ENCODE measurements around the gene SP3. TPM values are rescaled to one million over a fixed set of nuclear protein-coding genes. Genes with fewer than 3 reads are reported as not detected.
A peak's percentile ranks its signal among the peaks of the same experiment; 100 is the strongest.

Gene SP3
- total RNA-seq, 2 experiments from 2014 or later, result 80.5 to 84.0 TPM

- peaks cover 54% of the 10 kb centered on the region for H3K36me3 Mint-ChIP-seq (ENCODE audit: low read depth)
- ChIA-PET CTCF (interaction anchor here (1.2 kb wide), 1 partner anchor 10 kb away, joined by 3 read pairs; no protein-coding TSS in a partner anchor), POLR2A (no interaction called here)
- H3K27me3 Mint-ChIP-seq, result no peaks in the 10 kb centered on the region
- no peak overlapping the region for H3K4me3 Mint-ChIP-seq
- no peak for ATAC-seq
- H3K27ac Mint-ChIP-seq, result no peak overlapping the region
- intact Hi-C loops (cut with micrococcal nuclease), result no loop called here
- DNase-seq, result no peak
- peaks cover 81% of the 10 kb centered on the region for H3K4me1 Mint-ChIP-seq (ENCODE audit: low read depth)
- no peak for TF ChIP-seq CTCF (IDR thresholded peaks at IDR 0.05)
- no peaks in the 10 kb centered on the region for H3K9me3 Mint-ChIP-seq
These were observed 18.0 kb downstream of the SP3 start for GRCh38 chr2:173947131-173947530.

- DNase-seq, result no peak
- peaks cover 1% of the 10 kb centered on the region for H3K9me3 Mint-ChIP-seq
- H3K27ac Mint-ChIP-seq, result no peak overlapping the region
- TF ChIP-seq CTCF (IDR thresholded peaks at IDR 0.05), result no peak
- peaks cover 59% of the 10 kb centered on the region for H3K36me3 Mint-ChIP-seq (ENCODE audit: low read depth)
- intact Hi-C loops (cut with micrococcal nuclease), result no loop called here
- ChIA-PET CTCF (interaction anchor here (1.1 kb wide), 1 partner anchor 43 kb away, joined by 3 read pairs; no protein-coding TSS in a partner anchor), POLR2A (interaction anchor here (0.7 kb wide), 1 partner anchor 735 kb away, joined by 3 read pairs; no protein-coding TSS in a partner anchor)
- peaks cover 81% of the 10 kb centered on the region for H3K4me1 Mint-ChIP-seq (ENCODE audit: low read depth)
- no peak overlapping the region for H3K4me3 Mint-ChIP-seq
- no peaks in the 10 kb centered on the region for H3K27me3 Mint-ChIP-seq
- no peak for ATAC-seq
These were observed 21.4 kb downstream of the SP3 start for GRCh38 chr2:173943738-173944137.

- ChIA-PET CTCF (no interaction called here), POLR2A (interaction anchor here (0.7 to 1.0 kb wide), 2 partner anchors 9 to 81 kb away, joined by 3 read pairs; no protein-coding TSS in a partner anchor)
- no peak for TF ChIP-seq CTCF (IDR thresholded peaks at IDR 0.05)
- intact Hi-C loops (cut with micrococcal nuclease), result no loop called here
- H3K9me3 Mint-ChIP-seq, result peaks cover 1% of the 10 kb centered on the region
- H3K4me3 Mint-ChIP-seq, result no peak overlapping the region
- H3K27me3 Mint-ChIP-seq, result no peaks in the 10 kb centered on the region
- H3K4me1 Mint-ChIP-seq (ENCODE audit: low read depth), result peaks cover 84% of the 10 kb centered on the region
- ATAC-seq (no peak), DNase-seq (no peak)
- H3K36me3 Mint-ChIP-seq (ENCODE audit: low read depth), result peaks cover 62% of the 10 kb centered on the region
- no peak overlapping the region for H3K27ac Mint-ChIP-seq
These were observed 22.2 kb downstream of the SP3 start for GRCh38 chr2:173942861-173943523.

GRCh38 chr2:173941567-173941966 lies 23.6 kb downstream of the SP3 start:
- Mint-ChIP-seq H3K4me3 (no peak overlapping the region), H3K36me3 (ENCODE audit: low read depth) (peaks cover 54% of the 10 kb centered on the region), H3K27ac (peak overlapping the region; percentile 78), H3K4me1 (ENCODE audit: low read depth) (peaks cover 75% of the 10 kb centered on the region), H3K9me3 (peaks cover 1% of the 10 kb centered on the region), H3K27me3 (no peaks in the 10 kb centered on the region)
- ATAC-seq, result no peak
- TF ChIP-seq CTCF (IDR thresholded peaks at IDR 0.05), result no peak
- no peak for DNase-seq
- intact Hi-C loops (cut with micrococcal nuclease), result no loop called here
- CTCF ChIA-PET, result no interaction called here
- POLR2A ChIA-PET, result interaction anchor here (0.5 to 1.5 kb wide), 3 partner anchors 8 to 45 kb away, joined by 3 to 5 read pairs (median 5); no protein-coding TSS in a partner anchor

- ChIA-PET POLR2A (interaction anchor here (1.5 kb wide), 1 partner anchor 24 kb away, joined by 5 read pairs; no protein-coding TSS in a partner anchor), CTCF (no interaction called here)
- ATAC-seq (no peak), DNase-seq (no peak)
- Mint-ChIP-seq H3K4me1 (ENCODE audit: low read depth) (peaks cover 67% of the 10 kb centered on the region), H3K4me3 (no peak overlapping the region), H3K9me3 (peaks cover 1% of the 10 kb centered on the region), H3K36me3 (ENCODE audit: low read depth) (peaks cover 50% of the 10 kb centered on the region), H3K27me3 (no peaks in the 10 kb centered on the region), H3K27ac (peak overlapping the region; percentile 85)
- TF ChIP-seq CTCF (IDR thresholded peaks at IDR 0.05), result no peak
- intact Hi-C loops (cut with micrococcal nuclease), result no loop called here
These were observed 24.8 kb downstream of the SP3 start for GRCh38 chr2:173940208-173941020.

Measured in activated CD8-positive, alpha-beta T cell treated with anti-CD3 and anti-CD28 coated beads for 36 hours (primary cell).